ENCODE data around the gene ATP11C. TPM values are rescaled to one million over a fixed set of nuclear protein-coding genes. Genes with fewer than 3 reads are reported as not detected.

The ATP11C gene
- total and polyA plus RNA-seq, 12 donors = 1.8 to 8.5 (median 2.9) TPM

- peaks cover 0 to 16% (median 0%) of the 10 kb centered on the region in 9 donors for H3K4me1 ChIP-seq
- H3K4me3 ChIP-seq = no peak overlapping the region
- no peaks in the 10 kb centered on the region for H3K27me3 ChIP-seq
- no peak overlapping the region for H3K27ac ChIP-seq
- DNase-seq = no peak
- intact Hi-C loops (cut with DNase I) = no loop called here
- 76 to 79% methylated on average over 3 of the region's 3 CpGs for WGBS, 2 donors
- no peaks in the 10 kb centered on the region for H3K9me3 ChIP-seq
- no peaks in the 10 kb centered on the region for H3K36me3 ChIP-seq
- TF ChIP-seq CTCF (IDR thresholded peaks at IDR 0.05) = no peak
- no peak for ATAC-seq
Measured at GRCh38 chrX:139905051-139905450, 27.8 kb downstream of the ATP11C start.

- H3K27me3 ChIP-seq = no peaks in the 10 kb centered on the region
- H3K27ac ChIP-seq = no peak overlapping the region
- H3K4me1 ChIP-seq = no peaks in the 10 kb centered on the region
- H3K4me3 ChIP-seq = no peak overlapping the region
- no peaks in the 10 kb centered on the region for H3K36me3 ChIP-seq
- 90 to 94% methylated on average over 3 of the region's 3 CpGs for WGBS, 2 donors
- TF ChIP-seq CTCF (IDR thresholded peaks at IDR 0.05) = no peak
- no peak for DNase-seq
- no peak for ATAC-seq
- H3K9me3 ChIP-seq = no peaks in the 10 kb centered on the region
- intact Hi-C loops (cut with DNase I) = no loop called here
Measured at GRCh38 chrX:139903210-139903609, 29.6 kb downstream of the ATP11C start.

- WGBS, 2 donors = 82 to 84% methylated on average over 2 of the region's 2 CpGs
- Histone ChIP-seq H3K4me3 (no peak overlapping the region), H3K36me3 (no peaks in the 10 kb centered on the region), H3K27ac (no peak overlapping the region), H3K27me3 (no peaks in the 10 kb centered on the region), H3K9me3 (no peaks in the 10 kb centered on the region), H3K4me1 (no peaks in the 10 kb centered on the region)
- ATAC-seq (no peak), DNase-seq (no peak)
- no peak for TF ChIP-seq CTCF (IDR thresholded peaks at IDR 0.05)
- intact Hi-C loops (cut with DNase I) = no loop called here
Measured at GRCh38 chrX:139902559-139902958, 30.3 kb downstream of the ATP11C start.

- H3K36me3 ChIP-seq = no peaks in the 10 kb centered on the region
- H3K27me3 ChIP-seq = no peaks in the 10 kb centered on the region
- H3K4me3 ChIP-seq = no peak overlapping the region
- TF ChIP-seq CTCF (IDR thresholded peaks at IDR 0.05) = no peak
- H3K4me1 ChIP-seq = no peaks in the 10 kb centered on the region
- DNase-seq (no peak), ATAC-seq (no peak)
- H3K27ac ChIP-seq = no peak overlapping the region
- WGBS, 2 donors = 96 to 98% methylated on average over 2 of the region's 2 CpGs
- intact Hi-C loops (cut with DNase I) = no loop called here
- no peaks in the 10 kb centered on the region for H3K9me3 ChIP-seq
Measured at GRCh38 chrX:139898334-139898733, 34.5 kb downstream of the ATP11C start.

Data from heart right ventricle (tissue), 16 donors.